GM19193 (cell line): ENCODE data around the gene DUSP8.

Experiments
- POLR2A ChIP-seq: IDR thresholded peaks from 4 replicates; pipeline ENCODE4 v1.6.1; 2011; ENCODE audit not compliant: insufficient read depth, insufficient read length; ENCODE audit errors: extremely low read depth

Gene DUSP8

GRCh38 chr11:1546536-1547466, 25.3 kb downstream of the DUSP8 start:
- no peak for TF ChIP-seq POLR2A

GRCh38 chr11:1546077-1546535, 26.0 kb downstream of the DUSP8 start:
- TF ChIP-seq POLR2A = no peak

- no peak for TF ChIP-seq POLR2A
Measured at GRCh38 chr11:1545432-1545831, 26.6 kb downstream of the DUSP8 start.

GRCh38 chr11:1544536-1544935, 27.5 kb downstream of the DUSP8 start:
- no peak for TF ChIP-seq POLR2A

- no peak for TF ChIP-seq POLR2A
Measured at GRCh38 chr11:1543606-1544263, 28.3 kb downstream of the DUSP8 start.

- TF ChIP-seq POLR2A = no peak
Measured at GRCh38 chr11:1542267-1542666, 29.8 kb downstream of the DUSP8 start.

GRCh38 chr11:1541474-1542204, 30.4 kb downstream of the DUSP8 start:
- TF ChIP-seq POLR2A = no peak

GRCh38 chr11:1540074-1540473, 32.0 kb downstream of the DUSP8 start:
- TF ChIP-seq POLR2A = no peak

GRCh38 chr11:1538153-1538552, 33.9 kb downstream of the DUSP8 start:
- TF ChIP-seq POLR2A = no peak

- TF ChIP-seq POLR2A = no peak
Measured at GRCh38 chr11:1536065-1536843, 35.8 kb downstream of the DUSP8 start.

- no peak for TF ChIP-seq POLR2A
Measured at GRCh38 chr11:1534682-1535081, 37.4 kb downstream of the DUSP8 start.

GRCh38 chr11:1534171-1534570, 37.9 kb downstream of the DUSP8 start:
- no peak for TF ChIP-seq POLR2A

- TF ChIP-seq POLR2A = no peak
Measured at GRCh38 chr11:1533342-1533725, 38.7 kb downstream of the DUSP8 start.

GRCh38 chr11:1532606-1533341, 39.3 kb downstream of the DUSP8 start:
- no peak for TF ChIP-seq POLR2A
